Suprapubic skin (tissue), 3 donors: ENCODE data around the gene SNX9.

Experiments used
- POLR2A ChIP-seq, 2 donors: fragments of 450-650 bp; IDR thresholded peaks; one replicate each; pipeline ENCODE4 v1.6.1; 2017; ENCODE audit warnings: antibody characterized with exemption in 2 of 2, mild to moderate bottlenecking in 2 of 2, moderate library complexity in 2 of 2
- TF ChIP-seq, protein P1 (sequence below), 2 donors: fragments of 200-600 bp in 1 of 2; fragments of 450-650 bp in 1 of 2; sonication (generic) in 1 of 2; IDR thresholded peaks; one replicate each; pipeline ENCODE4 v1.5.1; 2016 to 2019; ENCODE audit warnings: antibody characterized with exemption in 2 of 2, mild to moderate bottlenecking in 1 of 2, moderate library complexity in 1 of 2

DNA sequence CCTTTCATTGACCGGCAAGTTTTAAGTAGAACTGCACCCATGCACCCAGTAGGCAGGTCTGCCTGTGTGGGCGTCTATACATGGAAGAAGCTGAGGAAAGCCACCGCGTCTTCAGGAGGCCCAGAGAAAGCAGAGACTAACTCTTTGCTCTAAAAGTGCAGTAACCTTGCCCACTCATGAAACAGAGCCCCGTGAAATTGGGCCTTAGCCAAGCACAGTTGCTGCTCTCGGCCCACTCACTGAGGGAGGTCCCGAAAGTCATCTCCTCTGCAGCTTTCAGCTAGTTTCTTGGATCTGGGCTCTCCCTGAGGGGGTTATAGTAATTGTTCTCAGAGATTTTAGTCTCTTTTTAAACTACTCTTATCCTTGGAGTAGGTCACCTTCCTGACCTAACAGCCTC is 84.6 kb downstream of the SNX9 start:
- TF ChIP-seq, protein P1, sequence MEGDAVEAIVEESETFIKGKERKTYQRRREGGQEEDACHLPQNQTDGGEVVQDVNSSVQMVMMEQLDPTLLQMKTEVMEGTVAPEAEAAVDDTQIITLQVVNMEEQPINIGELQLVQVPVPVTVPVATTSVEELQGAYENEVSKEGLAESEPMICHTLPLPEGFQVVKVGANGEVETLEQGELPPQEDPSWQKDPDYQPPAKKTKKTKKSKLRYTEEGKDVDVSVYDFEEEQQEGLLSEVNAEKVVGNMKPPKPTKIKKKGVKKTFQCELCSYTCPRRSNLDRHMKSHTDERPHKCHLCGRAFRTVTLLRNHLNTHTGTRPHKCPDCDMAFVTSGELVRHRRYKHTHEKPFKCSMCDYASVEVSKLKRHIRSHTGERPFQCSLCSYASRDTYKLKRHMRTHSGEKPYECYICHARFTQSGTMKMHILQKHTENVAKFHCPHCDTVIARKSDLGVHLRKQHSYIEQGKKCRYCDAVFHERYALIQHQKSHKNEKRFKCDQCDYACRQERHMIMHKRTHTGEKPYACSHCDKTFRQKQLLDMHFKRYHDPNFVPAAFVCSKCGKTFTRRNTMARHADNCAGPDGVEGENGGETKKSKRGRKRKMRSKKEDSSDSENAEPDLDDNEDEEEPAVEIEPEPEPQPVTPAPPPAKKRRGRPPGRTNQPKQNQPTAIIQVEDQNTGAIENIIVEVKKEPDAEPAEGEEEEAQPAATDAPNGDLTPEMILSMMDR (IDR thresholded peaks at IDR 0.05) = no peak
- no peak for TF ChIP-seq POLR2A (IDR thresholded peaks at IDR 0.05)
